SK-N-DZ (cell line): Measurements from ENCODE around the gene TWNK. TPM values are rescaled to one million over a fixed set of nuclear protein-coding genes. Genes with fewer than 3 reads are reported as not detected.

Source experiments
- DNase-seq: peaks from one replicate; pipeline ENCODE4 v3.0.0-alpha.2; 2015; ENCODE audit warnings: low spot score
- polyA plus RNA-seq, 2 experiments: library from polyadenylated mRNA; depleted of rRNA; stranded (reverse); fragments of >200 nt; gene quantifications; 2 replicates each; pipeline ENCODE4 v1.2.3, GENCODE V29; 2014

Gene TWNK
- 15.5 and 19.5 TPM in 2 replicates for polyA plus RNA-seq (2014; cell fraction: cytosol; rRNA removed)
- 10.5 and 23.3 TPM in 2 replicates for polyA plus RNA-seq (2014; cell fraction: nucleus; rRNA removed)

DNA sequence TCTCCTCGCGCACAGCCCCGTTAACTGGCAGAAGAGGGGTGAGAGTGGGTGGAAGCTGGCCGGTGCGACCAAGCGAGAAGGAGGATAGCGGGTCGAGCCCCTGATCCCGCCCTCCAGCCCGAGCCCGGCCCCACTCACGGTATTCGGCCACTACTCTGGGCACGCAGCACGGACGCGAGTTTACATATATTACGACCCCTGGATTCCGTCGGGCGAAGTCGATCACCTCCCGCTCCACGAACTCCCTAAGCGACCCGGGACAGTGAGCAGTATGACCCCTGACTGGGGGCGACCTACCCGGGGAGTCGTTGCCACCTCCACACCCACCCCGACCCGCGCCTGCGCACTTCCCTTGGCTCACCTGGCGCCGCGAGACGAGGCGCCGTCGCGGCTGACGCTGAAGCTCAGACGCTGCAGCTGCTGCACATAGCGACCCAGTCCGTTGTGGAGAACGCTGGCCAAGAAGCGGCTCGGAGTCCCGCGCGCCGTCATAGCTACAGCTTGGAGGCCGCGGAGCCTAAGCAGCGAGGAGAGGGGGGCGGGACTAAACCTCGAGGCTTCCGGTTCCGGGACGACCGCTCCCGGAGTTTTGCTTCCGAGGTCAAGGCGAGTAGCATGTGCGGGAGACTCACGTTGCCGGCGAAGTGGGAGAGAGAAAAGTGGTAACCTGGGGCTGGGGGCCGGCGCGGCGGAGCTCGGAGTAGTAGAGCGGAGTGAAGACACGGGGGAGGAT lies at the start of gene TWNK, which contains the start of gene MRPL43:
TSS of gene TWNK (plus strand) at position 592 of the 733 bp plus-strand sequence. CDS start 668 bp downstream, outside the sequence.
TSS of gene MRPL43 (minus strand) at position 546 of the 733 bp plus-strand sequence. CDS start at position 492, 54 bp downstream.
- DNase-seq = peak; percentile 81

- no peak for DNase-seq
These were observed 47.5 kb upstream of the TWNK start for GRCh38 chr10:100939763-100940344.

- no peak for DNase-seq
These were observed 45.1 kb upstream of the TWNK start for GRCh38 chr10:100942229-100942628.

GRCh38 chr10:100943508-100943907 lies 43.8 kb upstream of the TWNK start:
- DNase-seq = no peak

- DNase-seq = no peak
These were observed 41.6 kb upstream of the TWNK start for GRCh38 chr10:100945754-100946153.

GRCh38 chr10:100948916-100949315 lies 38.4 kb upstream of the TWNK start:
- no peak for DNase-seq

- no peak for DNase-seq
These were observed 27.1 kb upstream of the TWNK start for GRCh38 chr10:100960251-100960650.

DNA sequence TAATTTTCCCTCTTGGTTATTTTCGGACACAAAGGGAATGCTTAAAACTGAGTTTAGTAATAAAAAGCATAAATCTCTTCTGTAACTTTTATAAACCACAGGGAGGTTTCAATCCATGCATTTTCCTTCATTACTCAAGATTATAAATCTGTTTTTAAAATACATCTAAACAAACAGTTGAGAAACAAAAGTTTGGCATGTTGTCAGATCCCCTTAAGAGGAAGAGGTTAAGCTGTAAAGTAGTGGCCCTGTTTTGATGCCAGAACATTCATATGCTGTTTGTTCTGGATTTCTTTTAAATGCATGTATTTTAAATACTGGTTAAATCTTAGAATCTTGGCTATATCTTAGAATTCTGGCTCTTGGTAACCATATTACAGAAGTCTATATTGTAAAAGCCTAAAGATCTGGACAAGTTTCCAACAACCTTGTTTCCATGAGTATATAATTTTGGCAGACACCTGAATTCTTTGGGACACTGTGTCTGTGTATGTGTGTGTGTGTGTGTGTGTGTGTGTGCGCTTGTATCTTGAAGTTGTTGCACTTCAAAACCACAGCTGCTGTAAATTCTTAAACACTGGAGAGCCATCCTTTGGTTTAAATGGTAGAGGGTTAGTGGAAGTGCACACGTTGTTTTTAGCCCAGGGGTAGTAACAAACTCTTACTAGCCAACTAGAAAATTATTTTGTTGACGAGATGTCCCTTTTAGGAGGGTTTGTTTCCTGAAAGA lies 24.8 kb upstream of the TWNK start:
- DNase-seq = no peak

- DNase-seq = no peak
These were observed 23.5 kb upstream of the TWNK start for GRCh38 chr10:100963826-100964225.

DNA sequence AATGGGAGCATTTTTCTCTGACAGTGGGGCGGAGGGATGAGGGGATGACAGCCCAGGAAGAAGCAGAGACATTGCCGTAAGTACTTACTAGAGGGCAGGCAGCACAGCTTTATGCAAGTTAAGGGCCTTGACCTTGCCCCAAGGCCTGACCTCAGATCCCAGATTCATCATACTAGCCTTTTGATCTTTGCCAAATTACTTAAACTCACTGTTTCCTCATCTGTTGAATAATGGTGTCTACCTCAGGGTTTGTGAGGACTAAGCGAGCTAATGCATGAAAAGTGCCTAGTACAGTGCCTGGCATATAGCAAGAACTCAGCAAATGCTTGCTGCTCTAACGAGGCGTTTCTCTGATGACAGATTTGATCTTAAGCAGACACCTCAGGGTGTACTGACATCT lies 21.5 kb upstream of the TWNK start:
- DNase-seq = no peak

GRCh38 chr10:100966887-100967286 lies 20.5 kb upstream of the TWNK start:
- DNase-seq = no peak

GRCh38 chr10:100967332-100967731 lies 20.0 kb upstream of the TWNK start:
- DNase-seq = no peak

- DNase-seq = no peak
These were observed 19.1 kb upstream of the TWNK start for GRCh38 chr10:100968062-100968736.

- DNase-seq = no peak
These were observed 18.5 kb upstream of the TWNK start for GRCh38 chr10:100968863-100969186.

DNA sequence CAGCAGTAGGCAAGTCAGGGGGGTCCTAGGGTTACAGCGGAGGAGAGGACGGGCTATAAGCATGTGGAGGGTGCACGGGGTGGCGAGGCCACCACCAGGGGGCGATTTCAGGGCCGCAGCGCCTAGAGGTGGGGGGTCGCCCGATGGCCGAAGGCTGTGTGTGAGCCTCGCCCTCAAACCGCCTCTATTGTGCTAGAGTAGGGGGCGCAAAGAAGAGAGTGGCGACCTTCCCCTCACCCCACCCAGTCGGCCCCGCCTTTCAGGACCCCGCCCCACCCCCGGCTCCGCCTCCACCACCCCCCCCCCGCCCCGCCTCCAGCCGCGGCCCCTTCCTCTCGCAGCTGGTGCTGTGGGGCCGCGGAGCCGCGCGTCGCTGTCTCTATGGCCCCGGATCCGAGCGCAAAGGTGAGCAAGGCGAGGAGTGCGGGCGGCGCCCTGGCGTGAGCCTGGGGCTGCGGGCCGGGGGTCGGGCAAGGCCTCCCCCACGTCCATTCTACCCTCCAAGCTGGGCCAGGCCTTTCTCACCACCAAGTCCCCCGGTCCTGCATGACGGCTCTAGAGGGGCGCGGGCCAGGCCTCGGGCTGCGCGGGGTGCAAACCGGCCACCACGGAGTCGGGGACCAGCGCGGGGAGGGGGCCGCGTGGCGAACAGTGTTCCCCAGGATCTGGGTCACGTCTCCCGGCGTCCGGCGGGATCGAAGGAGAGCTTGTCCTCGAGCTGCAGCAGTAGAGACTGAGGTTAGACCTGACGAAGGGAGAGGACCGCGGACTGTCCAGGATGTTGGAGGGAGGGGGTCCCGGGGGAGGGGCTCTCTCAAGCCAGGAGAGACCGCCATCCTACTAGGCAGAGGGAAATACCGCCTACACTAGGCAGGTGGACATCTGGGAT lies 17.9 kb upstream of the TWNK start, which contains the start of gene SEMA4G:
TSS of gene SEMA4G (plus strand) at position 318 of the 889 bp plus-strand sequence. CDS start 3,409 bp downstream, outside the sequence.
- DNase-seq = peak; percentile 76

GRCh38 chr10:100970076-100970913 lies 17.0 kb upstream of the TWNK start:
- DNase-seq = no peak

DNA sequence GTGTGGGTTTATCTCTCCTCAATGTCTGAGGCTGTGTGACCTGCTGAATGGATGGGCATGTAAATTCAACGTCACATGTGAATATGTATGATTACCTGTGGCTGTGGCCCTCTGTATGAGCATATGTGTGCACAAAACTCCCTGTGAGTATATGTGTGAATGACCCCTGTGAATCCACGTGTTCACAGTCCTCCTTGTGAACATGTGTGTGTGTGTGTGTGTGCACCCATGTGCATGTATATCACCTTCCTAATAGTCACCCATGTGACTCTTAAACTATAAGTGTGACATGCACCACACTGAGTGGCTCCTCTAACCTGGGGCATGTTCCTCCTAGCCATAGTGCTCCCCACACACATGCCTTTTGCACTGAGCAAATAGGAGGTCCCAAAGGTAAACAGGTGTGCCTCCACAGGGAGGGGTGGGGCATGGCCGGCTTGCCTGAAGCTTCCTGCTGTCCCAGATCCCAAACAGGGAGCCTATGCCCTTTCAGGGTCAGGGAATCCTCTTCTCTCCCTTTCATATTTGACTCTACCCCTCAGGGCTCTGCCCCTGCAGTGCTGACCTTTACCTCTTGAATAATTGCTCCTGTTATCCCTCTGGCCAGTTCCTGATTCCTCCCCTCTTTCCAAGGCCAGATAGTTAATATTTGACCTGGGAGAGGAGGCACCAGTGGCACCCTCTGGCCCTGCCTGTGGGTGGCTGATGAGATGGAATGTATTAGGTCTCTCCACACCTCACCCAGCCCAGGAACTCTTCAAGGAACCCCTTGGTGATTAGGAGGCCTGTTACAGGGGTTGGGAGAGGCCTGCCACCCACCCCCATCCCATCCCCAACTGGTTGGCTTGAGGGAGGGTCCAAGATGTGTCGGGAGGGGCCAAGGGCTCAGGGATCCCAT lies 16.2 kb upstream of the TWNK start:
- DNase-seq = no peak

DNA sequence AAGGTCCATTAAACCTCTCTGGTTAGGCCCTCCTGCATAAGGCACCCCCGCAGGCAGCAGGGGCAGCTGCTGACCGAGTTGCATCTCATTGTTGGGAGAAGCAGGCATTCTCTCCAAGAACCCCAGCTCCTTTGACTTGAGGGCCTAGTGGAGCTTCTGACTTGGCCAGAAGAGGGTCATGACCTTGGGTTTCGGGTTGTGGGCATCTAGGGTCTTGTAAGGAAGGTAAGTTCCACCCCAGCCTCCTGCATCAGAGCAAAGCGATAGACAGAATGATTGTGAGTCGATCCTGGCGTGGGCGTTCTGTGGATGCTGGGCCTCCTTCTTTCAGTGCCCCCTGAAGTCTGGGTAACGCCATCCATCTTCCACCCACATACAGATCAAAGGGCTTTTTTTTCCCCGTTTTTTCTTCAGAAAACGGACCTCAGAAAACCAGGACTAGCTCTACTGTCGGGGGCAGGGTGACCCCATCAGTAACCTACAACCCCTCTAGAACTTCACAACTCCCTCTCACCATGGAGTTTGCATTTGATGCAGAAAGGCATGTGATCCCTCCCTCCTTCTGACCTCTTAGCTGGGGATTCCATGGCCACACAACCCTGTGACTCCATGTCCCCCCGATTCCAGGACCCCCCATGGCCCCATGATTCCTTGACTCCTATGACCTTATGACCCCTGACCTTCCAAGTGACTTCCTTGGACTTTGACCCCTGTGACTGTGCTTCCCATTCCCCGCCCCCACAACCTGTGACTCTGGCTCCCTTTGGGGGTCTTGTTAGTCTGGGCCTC lies 15.0 kb upstream of the TWNK start:
- no peak for DNase-seq
